IMR-90 (cell line): ENCODE measurements around the gene AUTS2. TPM values are rescaled to one million over a fixed set of nuclear protein-coding genes. Genes with fewer than 3 reads are reported as not detected.

ENCODE experiments used
- ATAC-seq: fragments of 200-7000 bp; cut with Tn5 transposase; 2 replicates; pipeline ENCODE4 v1.9.1; 2020; ENCODE audit warnings: low read depth, mild to moderate bottlenecking, moderate library complexity
- BruUV-seq: library from RNA; stranded (reverse); fragments of 400-500 nt; replicated peaks from 2 replicates; lab custom pipeline; 2021; lab: Mats Ljungman, UMichigan
- CTCF ChIA-PET: fragments of 300-600 bp; formaldehyde crosslinking; extraction: SDS; loops from one replicate; lab custom pipeline; 2021; ENCODE audit warnings: antibody characterized with exemption; lab: Yijun Ruan, JAX
- POLR2A ChIA-PET: fragments of 300-600 bp; sonication (Branson Sonifier 250); formaldehyde crosslinking; loops from one replicate; lab custom pipeline; 2022; ENCODE audit warnings: antibody characterized with exemption; ENCODE audit not compliant: unreplicated experiment; lab: Charles Lee
- DNase-seq: peaks from one replicate; pipeline ENCODE4 v3.0.0; 2013
- H2AFZ ChIP-seq: replicated peaks from 2 replicates; pipeline ENCODE3; 2013; ENCODE audit warnings: low read length, mild to moderate bottlenecking; ENCODE audit not compliant: poor library complexity
- H2AK5ac ChIP-seq: 2 replicates; pipeline ENCODE4 v1.6.1; 2013; ENCODE audit warnings: low read depth, low read length, inconsistent platforms
- H2AK9ac ChIP-seq: replicated peaks from 2 replicates; pipeline ENCODE3; 2013; ENCODE audit warnings: mild to moderate bottlenecking, low read depth, low read length, moderate library complexity; ENCODE audit not compliant: poor library complexity
- H2BK120ac ChIP-seq: 2 replicates; pipeline ENCODE4 v1.6.1; 2013; ENCODE audit warnings: low read depth, low read length, inconsistent platforms
- H2BK15ac ChIP-seq: 3 replicates; pipeline ENCODE4 v1.6.1; 2013; ENCODE audit warnings: low read depth, low read length, inconsistent platforms
- H2BK20ac ChIP-seq: 2 replicates; pipeline ENCODE4 v1.6.1; 2013; ENCODE audit warnings: low read depth, mild to moderate bottlenecking, inconsistent platforms, low read length, moderate library complexity
- H2BK5ac ChIP-seq: 2 replicates; pipeline ENCODE4 v1.6.1; 2013; ENCODE audit warnings: mild to moderate bottlenecking, low read depth, low read length, inconsistent platforms; ENCODE audit not compliant: poor library complexity, severe bottlenecking
- H3K14ac ChIP-seq: replicated peaks from 2 replicates; pipeline ENCODE4 v1.6.1; 2013; ENCODE audit warnings: low read depth, low read length, inconsistent platforms
- H3K18ac ChIP-seq: 2 replicates; pipeline ENCODE4 v1.6.1; 2013; ENCODE audit warnings: low read depth, low read length, control low read depth
- H3K23ac ChIP-seq: 2 replicates; pipeline ENCODE4 v1.6.1; 2013; ENCODE audit warnings: low read depth, low read length, inconsistent platforms
- H3K27ac ChIP-seq: 2 replicates; pipeline ENCODE4 v1.5.1; 2013; ENCODE audit warnings: mild to moderate bottlenecking, control low read depth, low read length; ENCODE audit not compliant: insufficient read depth
- H3K27me3 ChIP-seq: 2 replicates; pipeline ENCODE4 v1.6.1; 2013; ENCODE audit warnings: low read length; ENCODE audit not compliant: control insufficient read depth, insufficient read depth
- H3K36me3 ChIP-seq: 2 replicates; pipeline ENCODE4 v1.6.1; 2013; ENCODE audit warnings: low read length, mixed read lengths; ENCODE audit not compliant: control insufficient read depth, insufficient read depth
- H3K4ac ChIP-seq: 2 replicates; pipeline ENCODE4 v1.6.1; 2013; ENCODE audit warnings: low read depth, low read length, inconsistent platforms
- H3K4me1 ChIP-seq: 2 replicates; pipeline ENCODE4 v1.6.1; 2013; ENCODE audit warnings: low read length, mixed read lengths; ENCODE audit not compliant: control insufficient read depth, insufficient read depth
- H3K4me2 ChIP-seq: 2 replicates; pipeline ENCODE4 v1.6.1; 2013; ENCODE audit warnings: low read depth, mild to moderate bottlenecking, control low read depth, low read length, moderate library complexity
- H3K4me3 ChIP-seq: 2 replicates; pipeline ENCODE4 v1.5.1; 2013; ENCODE audit warnings: low read depth, mild to moderate bottlenecking, control low read depth, low read length, moderate library complexity; ENCODE audit not compliant: insufficient read depth
- H3K56ac ChIP-seq: 2 replicates; pipeline ENCODE4 v1.6.1; 2013; ENCODE audit warnings: low read length, inconsistent platforms; ENCODE audit not compliant: insufficient read depth; ENCODE audit errors: extremely low read depth
- H3K79me1 ChIP-seq, 2 experiments: 2 replicates each; pipeline ENCODE4 v1.6.1; 2013; ENCODE audit warnings: low read length in 2 of 2, inconsistent platforms in 1 of 2, low read depth in 1 of 2
- H3K9ac ChIP-seq: 2 replicates; pipeline ENCODE4 v1.6.1; 2013; ENCODE audit warnings: low read depth, low read length, control low read depth
- H3K9me1 ChIP-seq: 2 replicates; pipeline ENCODE4 v1.6.1; 2013; ENCODE audit warnings: low read length, inconsistent platforms; ENCODE audit not compliant: insufficient read depth
- H3K9me3 ChIP-seq: 2 replicates; pipeline ENCODE4 v1.6.1; 2013; ENCODE audit warnings: low read length; ENCODE audit not compliant: control insufficient read depth, insufficient read depth
- H4K20me1 ChIP-seq: 2 replicates; pipeline ENCODE4 v1.6.1; 2013; ENCODE audit warnings: low read length, inconsistent platforms; ENCODE audit not compliant: insufficient read depth
- H4K5ac ChIP-seq: 2 replicates; pipeline ENCODE4 v1.6.1; 2013; ENCODE audit warnings: mild to moderate bottlenecking, low read depth, low read length, control low read depth
- H4K8ac ChIP-seq, 2 experiments: 2 replicates each; pipeline ENCODE4 v1.6.1; 2013; ENCODE audit warnings: low read depth in 2 of 2, low read length in 2 of 2, control low read depth in 1 of 2, inconsistent platforms in 1 of 2
- H4K91ac ChIP-seq: 2 replicates; pipeline ENCODE4 v1.6.1; 2013; ENCODE audit warnings: low read depth, low read length, inconsistent platforms; ENCODE audit not compliant: insufficient read depth
- BHLHE40 ChIP-seq: fragments of 150-350 bp; IDR thresholded peaks from 2 replicates; pipeline ENCODE4 v1.6.1; 2016; ENCODE audit warnings: mild to moderate bottlenecking, low read depth, low read length
- CEBPB ChIP-seq: IDR thresholded peaks from 2 replicates; pipeline ENCODE4 v1.6.1; 2012; ENCODE audit warnings: low read depth, low read length, improper control_type of control experiment
- CHD1 ChIP-seq: IDR thresholded peaks from 2 replicates; pipeline ENCODE4 v1.6.1; 2012; ENCODE audit warnings: low read depth, low read length, improper control_type of control experiment
- FOS ChIP-seq: fragments of 150-350 bp; IDR thresholded peaks from 2 replicates; pipeline ENCODE4 v1.6.1; 2016; ENCODE audit warnings: low read depth, low read length
- MAFK ChIP-seq: IDR thresholded peaks from 2 replicates; pipeline ENCODE4 v1.6.1; 2012; ENCODE audit warnings: low read depth, low read length, improper control_type of control experiment
- MXI1 ChIP-seq: IDR thresholded peaks from 2 replicates; pipeline ENCODE4 v1.6.1; 2012; ENCODE audit warnings: low read depth, mild to moderate bottlenecking, low read length, moderate library complexity, borderline replicate concordance
- NFE2L2 ChIP-seq: fragments of 150-350 bp; IDR thresholded peaks from 2 replicates; pipeline ENCODE4 v1.6.1; 2016; ENCODE audit warnings: low read depth, mild to moderate bottlenecking, low read length
- POLR2A ChIP-seq: IDR thresholded peaks from 2 replicates; pipeline ENCODE4 v1.6.1; 2012; ENCODE audit warnings: mild to moderate bottlenecking, low read depth, low read length
- RAD21 ChIP-seq: IDR thresholded peaks from 2 replicates; pipeline ENCODE4 v1.6.1; 2012; ENCODE audit warnings: low read length, improper control_type of control experiment
- RCOR1 ChIP-seq: IDR thresholded peaks from 2 replicates; pipeline ENCODE4 v1.6.1; 2012; ENCODE audit warnings: mild to moderate bottlenecking, low read length, improper control_type of control experiment; ENCODE audit not compliant: insufficient replicate concordance
- RFX5 ChIP-seq: IDR thresholded peaks from 2 replicates; pipeline ENCODE4 v1.8.0; 2012; ENCODE audit warnings: low read depth, mild to moderate bottlenecking, low read length, moderate library complexity
- WGBS, 2 experiments: methylation state at CpG; one replicate each; pipeline versions ENCODE4 v1.1.5 to v1.1.7; 2013; ENCODE audit warnings: missing lambda C conversion rate in 2 of 2; ENCODE audit not compliant: insufficient read length in 1 of 2; ENCODE audit errors: extremely low coverage in 2 of 2; 5-methylcytosine and 5-hydroxymethylcytosine counted together
- dilution Hi-C: fragments of 300-500 bp; cut with HindIII; formaldehyde crosslinking; loops from one replicate; pipeline ENCODE4 v1.14.3; 2018; ENCODE audit warnings: low sequenced_read_pairs; ENCODE audit not compliant: unreplicated experiment
- in situ Hi-C: fragments of 300-500 bp; cut with MboI; formaldehyde crosslinking; loops from 3 replicates; pipeline ENCODE4 v1.14.3; 2019; ENCODE audit warnings: low sequenced_read_pairs, inconsistent platforms, mixed read lengths
- intact Hi-C: fragments of 100-400 bp; cut with micrococcal nuclease; formaldehyde crosslinking; loops from 2 replicates; pipeline ENCODE4 v1.10.0; 2022
- polyA plus RNA-seq, 3 experiments: library from polyadenylated mRNA; depleted of rRNA; stranded (reverse); fragments of >200 nt; gene quantifications; 2 replicates each; pipeline ENCODE4 v1.2.3, GENCODE V29; 2012; ENCODE audit warnings: low replicate concordance in 1 of 3
- total RNA-seq: library from RNA; depleted of rRNA; stranded (reverse); fragments of >200 nt; gene quantifications from 2 replicates; pipeline ENCODE4 v1.2.3, GENCODE V29; 2012
- TF ChIP-seq, protein P1 (sequence below): fragments of 150-350 bp; IDR thresholded peaks from 2 replicates; pipeline ENCODE4 v1.6.1; 2017; ENCODE audit warnings: mild to moderate bottlenecking, antibody characterized with exemption, low read length, low read depth
- TF ChIP-seq, protein P2 (sequence below): fragments of 150-350 bp; IDR thresholded peaks from 2 replicates; pipeline ENCODE4 v1.6.1; 2016; ENCODE audit warnings: low read depth, mild to moderate bottlenecking, low read length, moderate library complexity, borderline replicate concordance

AUTS2 gene
- total and polyA plus RNA-seq, 2 of the 4 experiments (the other 2 are of a cell fraction): 0.90 to 3.0 TPM

GRCh38 chr7:69596056-69596455, 2.2 kb upstream of the AUTS2 start:
- Histone ChIP-seq H2AK9ac (no peak overlapping the region), H2BK20ac (no peak overlapping the region), H3K9ac (no peak overlapping the region), H3K4me1 (0 out of 2 replicates have a peak, but pooled peaks cover 2% of the 10 kb centered on the region), H3K9me1 (no peaks in the 10 kb centered on the region), H3K23ac (no peak overlapping the region), H3K9me3 (no peaks in the 10 kb centered on the region), H2AK5ac (no peak overlapping the region), H4K5ac (no peak overlapping the region), H3K4me3 (no peak overlapping the region), H2BK120ac (no peak overlapping the region), H3K27me3 (peaks cover 17% of the 10 kb centered on the region), H3K4ac (no peak overlapping the region), H3K36me3 (no peaks in the 10 kb centered on the region), H4K20me1 (no peaks in the 10 kb centered on the region), H4K8ac (no peak overlapping the region), H2AFZ (no peak overlapping the region), H2BK15ac (no peak overlapping the region), H3K56ac (no peak overlapping the region), H3K18ac (no peak overlapping the region), H3K14ac (no peak overlapping the region), H2BK5ac (no peak overlapping the region), H3K27ac (no peak overlapping the region), H3K79me1 (no peaks in the 10 kb centered on the region), H4K91ac (no peak overlapping the region), H3K4me2 (no peak overlapping the region)
- intact Hi-C loops: loop anchor here (10.0 kb wide), 1 partner anchor 1099 kb away; no protein-coding TSS in a partner anchor
- DNase-seq: no peak
- ATAC-seq: no peak
- POLR2A ChIA-PET: no interaction called here
- no TSS peak for BruUV-seq
- dilution Hi-C loops: no loop called here
- no peak for TF ChIP-seq RCOR1
- TF ChIP-seq BHLHE40: no peak
- TF ChIP-seq CHD1: no peak
- no peak for TF ChIP-seq MAFK
- TF ChIP-seq, protein P1, sequence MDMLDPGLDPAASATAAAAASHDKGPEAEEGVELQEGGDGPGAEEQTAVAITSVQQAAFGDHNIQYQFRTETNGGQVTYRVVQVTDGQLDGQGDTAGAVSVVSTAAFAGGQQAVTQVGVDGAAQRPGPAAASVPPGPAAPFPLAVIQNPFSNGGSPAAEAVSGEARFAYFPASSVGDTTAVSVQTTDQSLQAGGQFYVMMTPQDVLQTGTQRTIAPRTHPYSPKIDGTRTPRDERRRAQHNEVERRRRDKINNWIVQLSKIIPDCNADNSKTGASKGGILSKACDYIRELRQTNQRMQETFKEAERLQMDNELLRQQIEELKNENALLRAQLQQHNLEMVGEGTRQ: no peak
- TF ChIP-seq RFX5: no peak
- no peak for TF ChIP-seq POLR2A
- no peak for TF ChIP-seq MXI1
- TF ChIP-seq RAD21: no peak
- TF ChIP-seq, protein P2, sequence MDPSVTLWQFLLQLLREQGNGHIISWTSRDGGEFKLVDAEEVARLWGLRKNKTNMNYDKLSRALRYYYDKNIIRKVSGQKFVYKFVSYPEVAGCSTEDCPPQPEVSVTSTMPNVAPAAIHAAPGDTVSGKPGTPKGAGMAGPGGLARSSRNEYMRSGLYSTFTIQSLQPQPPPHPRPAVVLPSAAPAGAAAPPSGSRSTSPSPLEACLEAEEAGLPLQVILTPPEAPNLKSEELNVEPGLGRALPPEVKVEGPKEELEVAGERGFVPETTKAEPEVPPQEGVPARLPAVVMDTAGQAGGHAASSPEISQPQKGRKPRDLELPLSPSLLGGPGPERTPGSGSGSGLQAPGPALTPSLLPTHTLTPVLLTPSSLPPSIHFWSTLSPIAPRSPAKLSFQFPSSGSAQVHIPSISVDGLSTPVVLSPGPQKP: no peak
- no peak for TF ChIP-seq FOS
- no peak for TF ChIP-seq CEBPB
- no peak for TF ChIP-seq NFE2L2
- in situ Hi-C loops: no loop called here
- CTCF ChIA-PET: interaction anchor here (0.7 kb wide), 1 partner anchor 189 kb away, joined by 3 read pairs; no protein-coding TSS in a partner anchor
- 60% methylated on average over 3 of the region's 7 CpGs; no CpG with 5 or more reads in 1 of the 2 experiments for WGBS, 2 experiments
